HG03064 (cell line): Measurements from ENCODE around the gene NT5C3A.
A peak's percentile ranks its signal among the peaks of the same experiment; 100 is the strongest.
"Not testable (repeated sequence)": the region's sequence is repeated elsewhere in the genome, so short reads cannot be mapped to it uniquely, and the experiment has no call there.

ENCODE experiments used
- ATAC-seq: cut with Tn5 transposase; IDR thresholded peaks from one replicate; pipeline ENCODE4 v1.9.1; 2021; ENCODE audit warnings: low read depth; ENCODE audit not compliant: unreplicated experiment

NT5C3A gene

DNA sequence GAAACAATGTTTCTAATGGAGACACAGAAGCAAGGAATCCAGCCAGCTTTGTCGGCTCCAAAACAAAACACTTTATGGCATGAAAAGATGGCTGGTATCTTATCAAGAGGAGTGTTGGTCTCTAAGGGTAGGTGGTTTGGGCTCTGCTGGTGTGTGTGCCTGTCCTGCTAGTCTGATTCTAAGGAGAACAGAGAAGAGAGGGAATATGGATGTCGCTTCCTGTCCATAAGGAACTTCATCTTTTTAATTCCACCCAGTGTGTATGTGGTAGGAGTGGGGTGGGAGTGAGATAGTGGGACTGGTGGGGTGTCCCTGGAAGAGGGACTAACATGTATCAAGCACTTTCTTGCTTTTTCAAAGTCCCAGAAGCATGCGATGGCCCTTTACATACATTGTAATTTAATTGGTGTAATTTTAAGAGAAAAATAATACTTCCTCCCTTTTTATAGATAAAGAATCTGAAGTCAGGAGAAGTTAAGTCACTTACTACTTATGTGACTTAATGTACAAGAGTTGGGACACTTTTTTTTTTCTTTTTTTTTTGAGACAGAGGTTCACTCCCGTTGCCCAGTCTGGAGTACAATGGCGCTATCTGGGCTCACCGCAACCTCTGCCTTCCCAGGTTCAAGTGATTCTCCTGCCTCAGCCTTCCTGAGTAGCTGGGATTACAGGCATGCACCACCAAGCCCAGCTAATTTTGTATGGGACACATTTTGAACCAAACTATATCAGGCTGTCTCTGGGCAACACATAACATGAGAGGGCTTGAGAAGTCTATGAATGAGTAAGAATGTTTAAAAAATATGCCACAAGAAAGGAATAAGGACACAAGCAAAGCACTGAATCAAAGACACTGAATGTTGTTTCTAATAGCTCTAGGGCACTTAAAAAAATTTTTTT lies 18.8 kb downstream of the NT5C3A start:
- ATAC-seq, result no peak

- no peak for ATAC-seq
Observed at GRCh38 chr7:33041631-33042428, 20.7 kb downstream of the NT5C3A start.

DNA sequence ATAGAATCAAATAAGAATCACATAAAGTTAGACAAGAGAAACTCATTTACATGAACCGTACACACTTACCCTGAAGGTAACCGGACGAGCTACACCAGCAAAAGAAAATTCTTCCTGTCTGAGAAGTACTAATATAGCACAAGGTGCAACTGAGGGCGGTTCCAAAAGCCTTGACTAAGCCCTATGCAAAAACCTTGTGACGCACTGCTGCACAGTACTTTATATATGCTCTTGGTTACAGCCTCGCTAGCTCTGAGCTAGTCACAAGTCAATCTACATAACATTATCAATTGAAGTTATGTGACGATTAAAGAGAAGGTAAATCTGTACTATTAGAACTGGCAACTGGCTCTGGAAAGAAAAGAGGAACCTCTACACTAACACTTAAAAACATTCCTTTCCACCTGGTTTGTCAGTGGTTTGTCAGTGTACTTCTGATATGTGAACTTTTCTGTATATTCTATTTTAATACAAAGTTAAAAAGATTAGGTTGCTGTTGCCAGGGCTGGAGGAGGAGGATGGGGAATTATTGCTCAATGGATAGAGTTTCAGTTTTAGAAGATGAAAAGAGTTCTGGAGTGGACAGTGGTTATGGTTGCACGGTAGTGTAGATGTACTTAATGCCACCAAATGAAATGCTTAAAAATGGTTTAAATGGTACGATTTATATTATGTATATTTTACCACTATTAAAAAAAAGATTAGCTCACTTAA lies 21.6 kb downstream of the NT5C3A start:
- peak; percentile 90 for ATAC-seq

- no peak for ATAC-seq
Observed at GRCh38 chr7:33039903-33040292, 22.7 kb downstream of the NT5C3A start.

DNA sequence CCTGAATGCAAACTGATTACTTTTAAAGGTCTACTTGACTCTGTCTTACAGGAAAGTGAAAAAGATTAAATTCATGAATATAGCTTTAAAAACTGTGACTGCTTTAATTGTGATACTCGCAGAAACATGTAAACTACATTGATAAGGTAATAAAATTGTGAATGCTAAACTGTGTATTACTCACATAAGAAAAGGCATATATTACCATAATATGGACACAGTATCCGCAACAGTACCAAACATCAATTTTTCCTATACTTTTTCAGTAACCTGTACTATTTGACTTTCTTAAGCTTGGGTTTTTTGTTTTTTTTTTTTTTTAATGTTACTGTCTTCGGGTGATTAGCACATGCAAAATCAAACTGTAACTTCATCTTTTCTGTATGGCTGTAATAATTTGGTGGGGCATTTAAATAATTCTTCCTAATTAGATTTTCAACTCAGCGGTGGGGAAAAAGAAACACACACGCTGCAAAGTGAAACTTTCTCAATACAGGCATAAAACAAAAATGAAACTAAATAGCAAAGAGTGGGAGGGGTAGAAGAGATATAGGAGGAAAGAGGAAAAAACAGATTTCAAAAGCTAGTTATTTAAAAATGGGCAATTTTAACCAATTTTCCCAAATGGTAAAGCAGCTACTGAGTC lies 23.2 kb downstream of the NT5C3A start:
- ATAC-seq, result no peak

DNA sequence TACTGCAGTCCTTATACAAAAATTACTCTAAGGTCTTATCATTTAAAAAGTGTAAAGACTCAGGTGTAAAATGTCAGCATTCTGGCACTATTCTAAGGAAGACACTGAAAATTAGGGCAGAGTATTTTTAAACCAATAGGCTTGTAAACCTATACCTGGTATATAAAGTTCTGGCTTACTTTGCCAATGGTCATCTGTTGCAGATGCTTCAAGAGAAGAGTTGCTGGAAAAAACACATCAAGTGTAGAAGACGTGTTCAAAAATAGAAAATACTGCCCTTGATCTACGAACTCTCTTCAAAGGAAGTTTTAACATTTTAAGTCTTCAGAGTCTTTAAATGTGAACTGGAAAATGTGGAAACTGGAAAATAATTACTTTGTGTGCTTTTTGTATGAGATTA lies 23.9 kb downstream of the NT5C3A start:
- ATAC-seq, result no peak

DNA sequence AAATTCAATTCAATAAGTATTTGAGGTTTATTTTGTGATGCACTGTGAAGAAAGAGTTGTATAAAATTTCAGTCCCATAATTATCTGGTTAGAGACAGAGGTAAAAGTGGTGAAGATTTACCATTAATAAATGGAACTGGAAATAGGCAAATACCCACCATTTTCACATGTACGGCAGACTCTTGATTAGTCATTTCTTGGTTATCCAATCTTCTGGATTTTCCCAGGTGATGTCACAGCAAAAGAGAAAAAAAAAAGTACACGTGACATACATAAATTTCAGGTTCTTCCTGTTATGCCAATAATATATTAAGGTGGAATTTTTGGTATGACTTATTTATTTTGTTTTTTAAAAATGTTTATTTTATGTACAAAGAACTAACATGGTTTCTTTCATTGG lies 26.8 kb downstream of the NT5C3A start:
- no peak for ATAC-seq

DNA sequence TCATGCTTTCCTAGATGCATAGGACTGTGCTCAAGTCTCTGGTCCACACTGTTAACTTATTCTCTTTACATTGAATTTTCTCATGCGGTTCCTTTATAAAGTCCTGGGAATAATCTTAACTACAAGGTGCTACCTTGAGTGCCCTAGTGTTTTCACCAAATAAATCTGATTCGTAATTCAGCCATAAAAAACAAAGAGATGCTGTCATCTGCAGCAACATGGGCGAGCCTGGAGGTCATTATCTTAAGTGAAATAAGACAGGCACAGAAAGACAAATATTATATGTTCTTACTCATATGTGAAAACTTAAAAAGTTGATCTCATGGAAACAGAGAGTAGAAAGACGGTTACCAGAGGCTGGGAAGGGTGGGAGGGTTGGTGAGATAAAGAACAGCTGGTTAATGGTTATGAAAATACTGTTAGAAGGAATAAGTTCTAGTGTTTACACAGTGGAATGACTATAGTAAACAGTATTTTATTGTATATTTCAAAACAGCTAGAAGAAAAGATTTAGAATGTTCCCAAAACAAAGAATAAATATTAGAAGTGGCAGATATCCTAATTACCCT lies 38.3 kb downstream of the NT5C3A start:
- no peak for ATAC-seq

DNA sequence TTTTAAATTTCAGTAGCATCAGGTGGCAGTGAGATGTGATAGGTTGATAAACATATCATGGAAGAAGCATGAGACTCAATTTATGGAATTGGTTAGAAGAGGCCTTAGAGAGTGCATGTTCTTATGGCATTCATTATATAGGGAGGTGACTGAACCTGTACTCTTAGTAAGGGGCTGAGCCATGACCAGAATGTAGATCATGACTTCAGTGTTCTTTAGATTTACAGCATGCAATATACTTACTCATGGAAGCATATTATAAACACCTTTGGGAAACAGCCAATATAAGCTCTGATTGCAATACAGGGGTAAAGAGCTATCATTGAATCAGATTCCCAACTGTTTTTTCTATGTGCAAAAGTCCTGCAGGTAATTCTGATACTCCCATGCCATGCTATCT lies 50.2 kb downstream of the NT5C3A start:
- no peak for ATAC-seq

- no peak for ATAC-seq
Observed at GRCh38 chr7:33009734-33010133, 52.8 kb downstream of the NT5C3A start.

DNA sequence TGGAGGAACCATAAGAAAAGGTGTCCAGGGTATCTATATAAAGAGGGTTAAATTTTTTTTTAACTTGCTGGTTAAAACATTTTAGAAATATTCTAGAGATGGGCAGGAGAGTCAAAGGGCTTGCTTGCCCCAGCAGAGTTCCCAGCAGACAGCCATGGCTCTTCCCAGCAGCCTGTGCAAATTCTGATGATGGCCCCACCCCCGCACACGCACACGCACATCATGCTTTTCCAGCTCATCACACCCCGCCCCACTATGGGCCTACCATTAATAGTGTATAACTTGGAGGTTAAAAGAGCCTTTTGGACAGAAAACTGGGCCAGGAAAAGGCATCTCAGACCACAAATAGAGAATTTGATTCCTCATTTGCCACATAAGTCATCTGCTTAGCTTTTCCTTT lies 56.9 kb downstream of the NT5C3A start:
- not testable (repeated sequence) for ATAC-seq

GRCh38 chr7:33005193-33005592 lies 57.4 kb downstream of the NT5C3A start:
- ATAC-seq, result not testable (repeated sequence)

- ATAC-seq, result not testable (repeated sequence)
Observed at GRCh38 chr7:33004104-33004616, 58.4 kb downstream of the NT5C3A start.

- not testable (repeated sequence) for ATAC-seq
Observed at GRCh38 chr7:33003111-33003510, 59.5 kb downstream of the NT5C3A start.

DNA sequence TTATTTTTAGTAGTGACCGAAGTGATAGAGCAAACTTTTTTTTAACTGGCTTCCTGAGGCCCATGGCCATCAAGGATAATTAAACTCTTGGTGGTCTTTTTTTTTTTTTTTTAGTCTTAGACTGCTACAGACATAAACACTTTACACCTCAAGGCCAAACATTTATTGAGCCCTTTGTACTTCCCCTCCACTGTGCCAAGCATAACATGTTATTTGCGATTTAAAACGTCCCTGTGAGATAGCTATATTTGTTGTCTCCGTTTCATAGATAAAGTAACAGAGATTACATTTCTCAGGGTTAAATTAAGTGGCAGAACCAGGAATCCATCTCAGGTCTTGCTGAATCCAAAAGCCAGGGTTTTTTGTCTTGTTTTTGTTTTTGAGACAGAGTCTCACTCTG lies 63.2 kb downstream of the NT5C3A start:
- not testable (repeated sequence) for ATAC-seq

DNA sequence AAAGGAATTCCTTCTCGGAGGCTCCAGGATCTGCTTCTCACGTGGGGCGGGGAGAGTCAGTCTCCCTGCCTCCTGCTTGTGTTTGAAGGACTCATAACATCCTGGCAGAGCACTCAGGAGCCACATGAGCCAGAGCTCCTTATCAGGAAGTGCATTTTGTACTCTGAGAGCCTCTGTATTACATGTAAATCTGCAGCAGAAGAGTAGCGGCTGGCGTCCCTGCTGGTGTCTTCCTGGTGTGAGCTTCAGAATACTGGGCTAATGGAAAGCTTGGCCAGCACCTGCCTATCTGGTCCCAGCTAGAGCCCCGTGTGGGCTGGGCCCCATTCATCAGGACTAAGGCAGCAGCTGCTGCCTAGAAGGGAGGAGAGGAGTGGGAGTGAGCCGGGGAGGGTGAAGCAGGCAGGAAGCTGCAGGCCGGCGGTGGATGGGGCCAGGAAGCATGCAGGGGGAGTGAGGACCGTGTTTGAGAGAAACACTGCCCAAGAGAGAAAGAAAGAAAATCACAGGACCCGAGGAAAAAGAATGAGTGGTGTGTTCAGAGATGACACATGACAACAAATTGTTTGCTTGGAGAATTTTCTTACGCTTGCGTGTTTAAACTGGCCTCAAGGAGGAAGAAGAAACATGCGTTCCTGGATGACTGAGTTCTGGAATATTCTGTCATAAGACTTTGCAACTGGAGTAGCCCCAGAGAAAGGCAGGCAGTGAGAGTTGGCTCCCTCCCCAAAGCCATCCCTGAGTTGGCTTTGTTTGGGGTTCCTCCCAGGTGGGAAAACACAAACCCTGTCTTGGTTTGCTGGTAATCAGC lies 64.0 kb downstream of the NT5C3A start:
- ATAC-seq, result not testable (repeated sequence)

DNA sequence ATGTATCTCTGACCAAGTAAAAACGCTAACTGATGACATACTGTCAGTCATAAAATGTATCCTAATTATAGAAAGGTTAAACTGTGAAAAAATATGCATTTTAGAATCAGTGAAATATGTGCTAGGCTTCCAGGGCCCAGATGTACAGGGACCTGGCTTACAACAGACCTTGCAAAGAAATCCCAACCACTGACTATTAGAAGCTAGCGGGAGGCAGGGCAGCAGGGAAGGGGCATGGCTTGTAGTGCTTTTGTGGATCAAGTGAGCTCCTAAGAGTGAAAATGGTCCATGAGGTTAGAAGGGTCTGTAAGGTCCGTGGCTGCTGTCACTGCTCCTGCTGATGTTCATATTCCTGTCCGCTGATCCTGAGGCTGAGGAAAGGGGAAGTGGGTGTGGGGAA lies 64.6 kb downstream of the NT5C3A start:
- not testable (repeated sequence) for ATAC-seq

DNA sequence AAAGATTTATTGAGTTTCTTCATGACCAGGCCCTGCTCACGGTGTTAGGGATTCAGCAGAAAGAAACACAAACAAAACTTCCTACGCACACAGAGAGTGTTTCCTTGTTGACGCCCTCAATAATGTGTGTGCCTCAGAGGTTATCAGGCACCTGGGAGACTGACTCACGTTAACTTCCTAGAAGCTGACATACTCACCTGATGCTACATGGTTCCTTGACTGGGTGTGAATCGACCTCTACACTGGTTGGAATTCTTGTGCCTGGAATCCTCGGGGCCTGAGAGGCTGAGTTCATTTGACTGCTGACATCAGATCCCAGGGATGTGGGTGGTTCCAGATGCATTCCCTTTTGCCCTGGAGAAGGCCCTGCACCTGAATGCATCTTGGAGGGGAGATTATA lies 69.8 kb downstream of the NT5C3A start:
- not testable (repeated sequence) for ATAC-seq
